ENCODE data around the gene SNX24.

DNA sequence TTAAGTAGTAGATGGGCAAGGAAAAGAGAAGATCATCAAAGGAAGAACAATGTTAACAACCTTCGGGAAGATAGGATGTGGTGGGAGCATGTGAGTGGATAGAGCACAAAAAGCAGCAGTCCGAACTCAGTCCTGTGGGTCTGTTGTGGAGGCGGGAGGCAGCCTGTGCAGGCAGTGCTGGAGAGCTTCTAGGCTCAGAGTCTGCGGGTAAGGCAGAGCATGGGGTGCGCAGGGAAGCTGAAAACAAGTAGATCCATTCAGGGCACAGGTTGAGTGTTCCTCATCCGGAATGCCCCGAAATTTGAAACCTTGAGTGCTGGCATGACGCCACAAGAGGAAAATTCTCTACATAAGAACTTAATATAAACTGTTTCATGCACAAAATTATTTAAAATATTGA is 106.2 kb downstream of the SNX24 start:
- TF ChIP-seq, protein P1, sequence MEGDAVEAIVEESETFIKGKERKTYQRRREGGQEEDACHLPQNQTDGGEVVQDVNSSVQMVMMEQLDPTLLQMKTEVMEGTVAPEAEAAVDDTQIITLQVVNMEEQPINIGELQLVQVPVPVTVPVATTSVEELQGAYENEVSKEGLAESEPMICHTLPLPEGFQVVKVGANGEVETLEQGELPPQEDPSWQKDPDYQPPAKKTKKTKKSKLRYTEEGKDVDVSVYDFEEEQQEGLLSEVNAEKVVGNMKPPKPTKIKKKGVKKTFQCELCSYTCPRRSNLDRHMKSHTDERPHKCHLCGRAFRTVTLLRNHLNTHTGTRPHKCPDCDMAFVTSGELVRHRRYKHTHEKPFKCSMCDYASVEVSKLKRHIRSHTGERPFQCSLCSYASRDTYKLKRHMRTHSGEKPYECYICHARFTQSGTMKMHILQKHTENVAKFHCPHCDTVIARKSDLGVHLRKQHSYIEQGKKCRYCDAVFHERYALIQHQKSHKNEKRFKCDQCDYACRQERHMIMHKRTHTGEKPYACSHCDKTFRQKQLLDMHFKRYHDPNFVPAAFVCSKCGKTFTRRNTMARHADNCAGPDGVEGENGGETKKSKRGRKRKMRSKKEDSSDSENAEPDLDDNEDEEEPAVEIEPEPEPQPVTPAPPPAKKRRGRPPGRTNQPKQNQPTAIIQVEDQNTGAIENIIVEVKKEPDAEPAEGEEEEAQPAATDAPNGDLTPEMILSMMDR (conservative IDR thresholded peaks at IDR 0.05), result no peak
- TF ChIP-seq EZH2 (IDR thresholded peaks at IDR 0.05; ENCODE audit: low read depth), result no peak

Data from PC-9 (cell line).